B cell (primary cell): ENCODE results near the gene TTC23L. TPM values are rescaled to one million over a fixed set of nuclear protein-coding genes. Genes with fewer than 3 reads are reported as not detected.

ENCODE experiments used
- ATAC-seq: fragments of 200-7000 bp; cut with Tn5 transposase; one replicate; pipeline ENCODE4 v1.10.0; 2021; ENCODE audit warnings: low read depth, mild to moderate bottlenecking, moderate number of reproducible peaks, moderate library complexity
- CTCF ChIA-PET: fragments of 350-600 bp; sonication (Branson Sonifier 250); formaldehyde crosslinking; loops from one replicate; lab custom pipeline; 2021; ENCODE audit warnings: antibody characterized with exemption, inconsistent platforms; lab: Charles Lee
- POLR2A ChIA-PET: fragments of 350-600 bp; sonication (Branson Sonifier 250); formaldehyde crosslinking; loops from one replicate; lab custom pipeline; 2021; ENCODE audit warnings: antibody characterized with exemption; lab: Charles Lee
- DNase-seq: peaks from one replicate; pipeline ENCODE4 v3.0.0; 2013
- H2AFZ ChIP-seq: 2 replicates; pipeline ENCODE4 v1.6.1; 2012; ENCODE audit warnings: mild to moderate bottlenecking, low read depth, low read length; ENCODE audit not compliant: insufficient read depth, poor library complexity, severe bottlenecking
- H3K27ac ChIP-seq, 2 donors: 1 replicate in 1 of 2; 2 replicates in 1 of 2; pipeline ENCODE4 v1.5.1; 2012 to 2013; ENCODE audit warnings: low read length in 2 of 2, mild to moderate bottlenecking in 2 of 2, moderate library complexity in 1 of 2
- H3K27me3 ChIP-seq, 4 experiments: fragments of 200-600 bp in 1 of 4; sonication (generic) in 1 of 4; replicated peaks in 1 of 4; 1 replicate in 2 of 4; 2 replicates in 2 of 4; pipeline versions ENCODE4 v1.6.1 to v1.7.0; 2013 to 2016; ENCODE audit warnings: low read length in 3 of 4, mild to moderate bottlenecking in 2 of 4, mixed read lengths in 1 of 4, moderate library complexity in 1 of 4; ENCODE audit not compliant: insufficient read depth in 4 of 4, control insufficient read depth in 3 of 4; ENCODE audit errors: control extremely low read depth in 1 of 4
- H3K36me3 ChIP-seq, 2 experiments: replicated peaks in 1 of 2; 1 replicate in 1 of 2; 2 replicates in 1 of 2; pipeline versions ENCODE4 v1.6.1 to v1.7.1; 2013; ENCODE audit warnings: low read length in 1 of 2; ENCODE audit not compliant: insufficient read depth in 2 of 2, control insufficient read depth in 1 of 2; ENCODE audit errors: control extremely low read depth in 1 of 2, extremely low read depth in 1 of 2
- H3K4me1 ChIP-seq, 2 donors: fragments of 200-600 bp in 1 of 2; sonication (generic) in 1 of 2; 1 replicate in 1 of 2; 2 replicates in 1 of 2; pipeline versions ENCODE4 v1.5.1 to v1.6.1; 2013 to 2017; ENCODE audit warnings: low read length in 2 of 2; ENCODE audit not compliant: control insufficient read depth in 2 of 2, insufficient read depth in 2 of 2
- H3K4me2 ChIP-seq: replicated peaks from 2 replicates; pipeline ENCODE3; 2012; ENCODE audit warnings: mild to moderate bottlenecking, low read depth, low read length; ENCODE audit not compliant: poor library complexity, severe bottlenecking
- H3K4me3 ChIP-seq, 5 experiments: fragments of 200-600 bp in 1 of 5; sonication (generic) in 1 of 5; 1 replicate in 3 of 5; 2 replicates in 2 of 5; pipeline versions ENCODE4 v1.5.1 to v1.7.0; 2011 to 2016; ENCODE audit warnings: low read length in 4 of 5, mild to moderate bottlenecking in 4 of 5, low read depth in 2 of 5, control low read depth in 1 of 5, moderate library complexity in 1 of 5; ENCODE audit not compliant: insufficient read depth in 1 of 5; ENCODE audit errors: control extremely low read depth in 1 of 5, extremely low read depth in 1 of 5
- H3K79me2 ChIP-seq: fragments of 200-600 bp; sonication (generic); one replicate; pipeline ENCODE4 v1.6.0; 2016; ENCODE audit warnings: low read length; ENCODE audit not compliant: control insufficient read depth, insufficient read depth
- H3K9ac ChIP-seq: fragments of 200-600 bp; sonication (generic); 2 replicates; pipeline ENCODE4 v1.6.1; 2017; ENCODE audit warnings: mild to moderate bottlenecking, low read length, moderate library complexity
- H3K9me3 ChIP-seq, 3 donors: one replicate each; pipeline versions ENCODE4 v1.6.1 to v1.7.1; 2013; ENCODE audit warnings: low read length in 2 of 3; ENCODE audit not compliant: control insufficient read depth in 2 of 3, insufficient read depth in 1 of 3; ENCODE audit errors: control extremely low read depth in 1 of 3
- H4K20me1 ChIP-seq: 2 replicates; pipeline ENCODE4 v1.6.0; 2012; ENCODE audit warnings: mild to moderate bottlenecking, low read length; ENCODE audit not compliant: insufficient read depth, control insufficient read depth, poor library complexity, severe bottlenecking
- H3K27ac Mint-ChIP-seq: one replicate; pipeline ENCODE4 v1.8.0; 2021; ENCODE audit warnings: mixed read lengths
- H3K27me3 Mint-ChIP-seq: one replicate; pipeline ENCODE4 v1.8.0; 2021; ENCODE audit warnings: mixed read lengths
- H3K4me1 Mint-ChIP-seq: one replicate; pipeline ENCODE4 v1.8.0; 2021; ENCODE audit warnings: mixed read lengths
- H3K4me3 Mint-ChIP-seq: one replicate; pipeline ENCODE4 v1.8.0; 2021; ENCODE audit warnings: mixed read lengths
- H3K9me3 Mint-ChIP-seq: one replicate; pipeline ENCODE4 v1.8.0; 2022; ENCODE audit warnings: mixed read lengths; ENCODE audit not compliant: insufficient read depth
- EZH2 ChIP-seq: IDR thresholded peaks from 2 replicates; pipeline ENCODE4 v1.6.1; 2012; ENCODE audit warnings: borderline replicate concordance, low read depth, mild to moderate bottlenecking, moderate library complexity, low read length; ENCODE audit not compliant: insufficient read depth, poor library complexity, severe bottlenecking
- WGBS: methylation state at CpG from one replicate; pipeline ENCODE4 v1.1.5; 2013; ENCODE audit warnings: missing lambda C conversion rate; ENCODE audit not compliant: insufficient coverage; 5-methylcytosine and 5-hydroxymethylcytosine counted together
- intact Hi-C: fragments of 100-400 bp; cut with micrococcal nuclease; formaldehyde crosslinking; loops from one replicate; pipeline ENCODE4 v1.10.0; 2022
- polyA plus RNA-seq: library from polyadenylated mRNA; depleted of rRNA; stranded (reverse); fragments of >200 nt; gene quantifications from 2 replicates; pipeline ENCODE4 v1.2.3, GENCODE V29; 2012
- total RNA-seq, 2 donors: library from RNA; stranded (reverse); fragments of 120-200 nt in 1 of 2; gene quantifications; 1 replicate in 1 of 2; 2 replicates in 1 of 2; pipeline versions ENCODE4 v1.2.3 to v1.2.4, GENCODE V29; 2013 to 2022
- TF ChIP-seq, protein P1 (sequence below): fragments of 200-600 bp; IDR thresholded peaks from one replicate; pipeline ENCODE4 v1.8.0; 2022; ENCODE audit warnings: antibody characterized with exemption, mild to moderate bottlenecking

The TTC23L gene
- total and polyA plus RNA-seq, 2 donors (not counting 1 experiment from before 2014, with no cell fraction given) = 0.03 to 0.15 TPM

GRCh38 chr5:34891981-34892380, 53.0 kb downstream of the TTC23L start:
- CTCF ChIA-PET = interaction anchor here (5.0 to 13.8 kb wide), 2 partner anchors 11 to 366 kb away, joined by 17 to 245 read pairs; no protein-coding TSS in a partner anchor
- intact Hi-C loops = loop anchor here (10.0 kb wide), 1 partner anchor 237 kb away; the partner anchor contains the start of gene RAI14

GRCh38 chr5:34892414-34892813, 53.5 kb downstream of the TTC23L start:
- H2AFZ ChIP-seq = no peak overlapping the region
- intact Hi-C loops = loop anchor here (10.0 kb wide), 1 partner anchor 238 kb away; the partner anchor contains the start of gene RAI14
- 85% methylated on average over 6 of the region's 6 CpGs for WGBS
- no peaks in the 10 kb centered on the region for H3K4me1 ChIP-seq
- ChIA-PET POLR2A (no interaction called here), CTCF (interaction anchor here (5.0 to 13.8 kb wide), 2 partner anchors 10 to 367 kb away, joined by 17 to 245 read pairs; no protein-coding TSS in a partner anchor)
- no peak overlapping the region for H3K4me2 ChIP-seq
- no peaks in the 10 kb centered on the region for H3K27me3 ChIP-seq
- ATAC-seq = no peak
- H3K79me2 ChIP-seq = no peaks in the 10 kb centered on the region
- H3K4me3 ChIP-seq = no peak overlapping the region
- no peak overlapping the region for H3K9ac ChIP-seq
- H3K27ac ChIP-seq = no peak overlapping the region
- H3K4me1 Mint-ChIP-seq = no peaks in the 10 kb centered on the region
- no peaks in the 10 kb centered on the region for H3K9me3 Mint-ChIP-seq
- no peaks in the 10 kb centered on the region for H3K27me3 Mint-ChIP-seq
- H4K20me1 ChIP-seq = no peaks in the 10 kb centered on the region
- H3K36me3 ChIP-seq = no peaks in the 10 kb centered on the region
- H3K27ac Mint-ChIP-seq = no peak overlapping the region
- DNase-seq = no peak
- no peaks in the 10 kb centered on the region for H3K9me3 ChIP-seq
- no peak for TF ChIP-seq EZH2
- TF ChIP-seq, protein P1, sequence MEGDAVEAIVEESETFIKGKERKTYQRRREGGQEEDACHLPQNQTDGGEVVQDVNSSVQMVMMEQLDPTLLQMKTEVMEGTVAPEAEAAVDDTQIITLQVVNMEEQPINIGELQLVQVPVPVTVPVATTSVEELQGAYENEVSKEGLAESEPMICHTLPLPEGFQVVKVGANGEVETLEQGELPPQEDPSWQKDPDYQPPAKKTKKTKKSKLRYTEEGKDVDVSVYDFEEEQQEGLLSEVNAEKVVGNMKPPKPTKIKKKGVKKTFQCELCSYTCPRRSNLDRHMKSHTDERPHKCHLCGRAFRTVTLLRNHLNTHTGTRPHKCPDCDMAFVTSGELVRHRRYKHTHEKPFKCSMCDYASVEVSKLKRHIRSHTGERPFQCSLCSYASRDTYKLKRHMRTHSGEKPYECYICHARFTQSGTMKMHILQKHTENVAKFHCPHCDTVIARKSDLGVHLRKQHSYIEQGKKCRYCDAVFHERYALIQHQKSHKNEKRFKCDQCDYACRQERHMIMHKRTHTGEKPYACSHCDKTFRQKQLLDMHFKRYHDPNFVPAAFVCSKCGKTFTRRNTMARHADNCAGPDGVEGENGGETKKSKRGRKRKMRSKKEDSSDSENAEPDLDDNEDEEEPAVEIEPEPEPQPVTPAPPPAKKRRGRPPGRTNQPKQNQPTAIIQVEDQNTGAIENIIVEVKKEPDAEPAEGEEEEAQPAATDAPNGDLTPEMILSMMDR = no peak
- H3K4me3 Mint-ChIP-seq = no peak overlapping the region

More at GRCh38 chr5:34891981-34892380, 53.0 kb downstream of the TTC23L start:
- H2AFZ ChIP-seq = no peak overlapping the region
- Mint-ChIP-seq H3K4me1 (no peaks in the 10 kb centered on the region), H3K4me3 (no peak overlapping the region), H3K9me3 (no peaks in the 10 kb centered on the region), H3K27ac (no peak overlapping the region), H3K27me3 (peaks cover 2% of the 10 kb centered on the region)
- TF ChIP-seq, protein P1 = no peak
- no peak for TF ChIP-seq EZH2
- H3K27me3 ChIP-seq = no peaks in the 10 kb centered on the region
- ATAC-seq (no peak), DNase-seq (no peak)
- POLR2A ChIA-PET = no interaction called here
- H3K4me3 ChIP-seq = no peak overlapping the region
- no peaks in the 10 kb centered on the region for H3K9me3 ChIP-seq
- no peaks in the 10 kb centered on the region for H4K20me1 ChIP-seq
- no peak overlapping the region for H3K4me2 ChIP-seq
- H3K4me1 ChIP-seq = no peaks in the 10 kb centered on the region
- H3K27ac ChIP-seq = no peak overlapping the region
- no peak overlapping the region for H3K9ac ChIP-seq
- no peaks in the 10 kb centered on the region for H3K36me3 ChIP-seq
- no peaks in the 10 kb centered on the region for H3K79me2 ChIP-seq
- 86% methylated on average over 2 of the region's 5 CpGs for WGBS
